MM.1S (cell line): ENCODE results near the gene CADM2.

Experiments used
- CTCF ChIP-seq: fragments of 300-600 bp; sonication (generic); IDR thresholded peaks from 2 replicates; pipeline ENCODE4 v1.5.1; 2016; ENCODE audit warnings: antibody characterized with exemption, low read length, mixed read lengths
- EZH2 ChIP-seq: fragments of 300-600 bp; sonication (generic); optimal IDR thresholded peaks from 2 replicates; pipeline ENCODE3; 2017; ENCODE audit warnings: low read depth, mild to moderate bottlenecking, antibody characterized with exemption, low read length, mixed read lengths
- EZH2phosphoT487 ChIP-seq: fragments of 300-600 bp; sonication (generic); IDR thresholded peaks from 2 replicates; pipeline ENCODE4 v1.6.1; 2018; ENCODE audit warnings: antibody characterized with exemption, low read length

- TF ChIP-seq CTCF (0 out of 2 replicates have a peak, but pooled peaks have one; percentile 6), EZH2 (no peak), EZH2phosphoT487 (no peak)
Measured at GRCh38 chr3:84943379-84943778, 15.4 kb upstream of the CADM2 start.
